B cell (primary cell): ENCODE results near the gene EAPP.

ENCODE experiments used
- CTCF ChIP-seq: fragments of 200-600 bp; IDR thresholded peaks from one replicate; pipeline ENCODE4 v1.8.0; 2022; ENCODE audit warnings: antibody characterized with exemption, mild to moderate bottlenecking
- EZH2 ChIP-seq: IDR thresholded peaks from 2 replicates; pipeline ENCODE4 v1.6.1; 2012; ENCODE audit warnings: borderline replicate concordance, low read depth, mild to moderate bottlenecking, moderate library complexity, low read length; ENCODE audit not compliant: insufficient read depth, poor library complexity, severe bottlenecking

GRCh38 chr14:34527591-34527990 is 11.9 kb downstream of the EAPP start:
- TF ChIP-seq CTCF (no peak), EZH2 (no peak)
